ENCODE measurements around the gene FASTKD2. TPM values are rescaled to one million over a fixed set of nuclear protein-coding genes. Genes with fewer than 3 reads are reported as not detected.

The FASTKD2 gene
- total and polyA plus RNA-seq, 9 donors: 14.3 to 29.0 (median 23.1) TPM

DNA sequence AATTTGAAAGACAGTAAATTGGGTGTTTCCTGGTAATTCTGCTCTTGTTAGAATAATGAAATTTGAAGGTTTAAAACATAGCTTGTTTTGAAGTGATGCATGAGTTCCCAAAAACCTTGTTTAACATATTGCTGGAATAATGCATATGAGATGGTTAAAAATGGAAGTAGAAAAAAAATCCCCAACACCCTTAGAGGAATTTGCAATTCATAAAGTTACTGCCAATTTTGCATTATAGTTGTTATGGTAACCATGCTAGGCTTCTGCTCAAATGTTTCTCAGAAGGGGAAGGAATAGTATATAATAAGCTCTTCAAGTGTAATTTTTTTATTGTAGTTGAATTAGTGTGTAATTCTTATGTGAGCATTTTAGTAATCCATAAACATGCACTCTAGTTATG, 49.1 kb downstream of the FASTKD2 start:
- no peaks in the 10 kb centered on the region for H3K36me3 ChIP-seq
- no peak overlapping the region for H3K27ac ChIP-seq
- no peak overlapping the region for H3K4me3 ChIP-seq
- intact Hi-C loops (cut with DNase I): no loop called here
- H3K9me3 ChIP-seq: peaks cover 0 to 4% of the 10 kb centered on the region in 2 donors
- no peak for DNase-seq
- H3K27me3 ChIP-seq: no peaks in the 10 kb centered on the region
- no peaks in the 10 kb centered on the region for H3K4me1 ChIP-seq (ENCODE audit: insufficient read depth)
- no peak for TF ChIP-seq EP300 (IDR thresholded peaks at IDR 0.05)
- no peak for TF ChIP-seq POLR2A (IDR thresholded peaks at IDR 0.05)
- TF ChIP-seq, protein P1, sequence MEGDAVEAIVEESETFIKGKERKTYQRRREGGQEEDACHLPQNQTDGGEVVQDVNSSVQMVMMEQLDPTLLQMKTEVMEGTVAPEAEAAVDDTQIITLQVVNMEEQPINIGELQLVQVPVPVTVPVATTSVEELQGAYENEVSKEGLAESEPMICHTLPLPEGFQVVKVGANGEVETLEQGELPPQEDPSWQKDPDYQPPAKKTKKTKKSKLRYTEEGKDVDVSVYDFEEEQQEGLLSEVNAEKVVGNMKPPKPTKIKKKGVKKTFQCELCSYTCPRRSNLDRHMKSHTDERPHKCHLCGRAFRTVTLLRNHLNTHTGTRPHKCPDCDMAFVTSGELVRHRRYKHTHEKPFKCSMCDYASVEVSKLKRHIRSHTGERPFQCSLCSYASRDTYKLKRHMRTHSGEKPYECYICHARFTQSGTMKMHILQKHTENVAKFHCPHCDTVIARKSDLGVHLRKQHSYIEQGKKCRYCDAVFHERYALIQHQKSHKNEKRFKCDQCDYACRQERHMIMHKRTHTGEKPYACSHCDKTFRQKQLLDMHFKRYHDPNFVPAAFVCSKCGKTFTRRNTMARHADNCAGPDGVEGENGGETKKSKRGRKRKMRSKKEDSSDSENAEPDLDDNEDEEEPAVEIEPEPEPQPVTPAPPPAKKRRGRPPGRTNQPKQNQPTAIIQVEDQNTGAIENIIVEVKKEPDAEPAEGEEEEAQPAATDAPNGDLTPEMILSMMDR (IDR thresholded peaks at IDR 0.05): no peak

GRCh38 chr2:206820807-206821206, 55.4 kb downstream of the FASTKD2 start:
- Histone ChIP-seq H3K4me1 (ENCODE audit: insufficient read depth) (peaks cover 8% of the 10 kb centered on the region), H3K36me3 (no peaks in the 10 kb centered on the region), H3K27me3 (no peaks in the 10 kb centered on the region), H3K9me3 (peaks cover 0 to under 1% of the 10 kb centered on the region in 2 donors), H3K27ac (no peak overlapping the region), H3K4me3 (no peak overlapping the region)
- DNase-seq: no peak
- intact Hi-C loops (cut with DNase I): no loop called here
- TF ChIP-seq POLR2A (IDR thresholded peaks at IDR 0.05) (no peak), EP300 (IDR thresholded peaks at IDR 0.05) (no peak)
- TF ChIP-seq, protein P1 (IDR thresholded peaks at IDR 0.05): no peak
- 6 to 16% (median 7%) methylated on average over 2 of the region's 2 CpGs for WGBS, 3 donors

DNA sequence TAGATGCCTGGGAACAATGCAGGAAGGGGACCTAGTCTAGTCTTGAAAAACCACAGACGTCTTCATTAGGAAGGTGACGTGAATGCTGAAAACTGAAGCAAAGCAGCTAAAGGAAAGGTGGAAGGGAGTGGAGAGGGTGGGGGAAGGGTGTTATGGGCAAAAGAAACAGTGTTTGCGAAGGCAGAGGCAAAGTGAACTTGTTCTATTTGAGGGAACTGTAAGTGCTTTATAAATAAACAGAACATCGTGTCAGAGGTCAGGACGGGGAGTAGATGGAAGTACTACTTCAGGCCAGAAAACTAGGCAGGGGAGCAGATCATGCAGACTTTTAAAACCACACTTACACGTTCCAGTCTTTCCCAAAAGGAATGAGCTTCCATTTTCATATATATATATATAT, 57.8 kb downstream of the FASTKD2 start:
- Histone ChIP-seq H3K27me3 (no peaks in the 10 kb centered on the region), H3K36me3 (no peaks in the 10 kb centered on the region), H3K9me3 (no peaks in the 10 kb centered on the region), H3K4me3 (no peak overlapping the region), H3K4me1 (ENCODE audit: insufficient read depth) (peaks cover 8% of the 10 kb centered on the region), H3K27ac (no peak overlapping the region)
- intact Hi-C loops (cut with DNase I): no loop called here
- 9 to 15% (median 10%) methylated on average over 6 of the region's 6 CpGs for WGBS, 3 donors
- TF ChIP-seq, protein P1 (IDR thresholded peaks at IDR 0.05): no peak
- no peak for TF ChIP-seq EP300 (IDR thresholded peaks at IDR 0.05)
- TF ChIP-seq POLR2A (IDR thresholded peaks at IDR 0.05): no peak
- DNase-seq: peak in 4 of 5 donors; percentile 37 to 59 (median 52)

GRCh38 chr2:206824087-206824618, 58.7 kb downstream of the FASTKD2 start:
- intact Hi-C loops (cut with DNase I): no loop called here
- H3K4me1 ChIP-seq (ENCODE audit: insufficient read depth): peaks cover 8% of the 10 kb centered on the region
- H3K4me3 ChIP-seq: no peak overlapping the region
- WGBS, 3 donors: 43 to 82% (median 70%) methylated on average over 1 of the region's 1 CpG
- no peaks in the 10 kb centered on the region for H3K9me3 ChIP-seq
- TF ChIP-seq POLR2A (IDR thresholded peaks at IDR 0.05) (no peak), EP300 (IDR thresholded peaks at IDR 0.05) (no peak)
- TF ChIP-seq, protein P1 (IDR thresholded peaks at IDR 0.05): no peak
- no peaks in the 10 kb centered on the region for H3K36me3 ChIP-seq
- no peak overlapping the region for H3K27ac ChIP-seq
- no peak for DNase-seq
- H3K27me3 ChIP-seq: no peaks in the 10 kb centered on the region

Data from ovary (tissue), 9 donors.